ENCODE results near the gene DAB2IP.

Gene DAB2IP

DNA sequence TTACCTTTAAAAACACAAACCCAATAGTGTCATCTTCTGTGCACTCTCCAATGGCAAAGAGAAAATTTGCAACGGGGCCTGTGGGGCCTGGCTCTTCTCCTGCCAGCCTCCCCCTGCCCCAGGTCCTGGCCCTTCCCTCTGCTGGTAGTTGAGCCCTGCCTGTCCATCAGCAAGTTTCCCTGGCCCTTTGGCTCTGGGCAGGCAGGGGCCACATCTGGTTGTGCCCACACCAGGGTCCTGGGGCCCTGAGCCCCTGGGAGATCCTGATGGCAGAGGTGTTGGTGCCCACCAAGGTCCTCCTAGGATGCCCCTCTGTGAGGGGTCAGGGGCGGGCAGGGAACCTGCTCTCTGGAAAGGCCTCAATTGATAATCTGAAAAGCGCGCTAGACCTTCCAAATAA is 157.3 kb downstream of the DAB2IP start:
- DNase-seq: no peak

- DNase-seq: no peak
Measured at GRCh38 chr9:121809356-121810050, 158.1 kb downstream of the DAB2IP start.

- no peak for DNase-seq
Measured at GRCh38 chr9:121810489-121810888, 159.1 kb downstream of the DAB2IP start.

DNA sequence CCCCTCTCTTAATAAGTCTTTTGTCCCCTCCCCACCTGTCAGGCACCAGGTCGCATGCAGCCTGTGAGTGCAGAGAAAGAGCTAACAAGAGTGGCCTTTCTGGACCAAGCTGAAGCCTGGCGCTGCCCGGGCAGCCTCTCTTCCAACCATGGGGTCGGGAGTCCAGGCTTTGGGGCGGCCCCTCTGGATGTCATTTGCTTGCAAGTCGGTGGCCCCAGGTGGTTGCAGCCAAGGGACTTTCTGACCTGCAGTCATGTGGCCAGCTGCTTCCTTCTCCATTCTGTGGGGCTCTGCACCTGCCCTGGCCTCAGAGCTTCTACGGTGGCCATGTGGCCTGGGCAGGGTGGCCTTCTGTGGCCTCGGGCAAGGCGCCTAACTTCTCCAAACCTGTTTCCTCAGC is 159.7 kb downstream of the DAB2IP start:
- DNase-seq: no peak

- DNase-seq: no peak
Measured at GRCh38 chr9:121811751-121812150, 160.3 kb downstream of the DAB2IP start.

DNA sequence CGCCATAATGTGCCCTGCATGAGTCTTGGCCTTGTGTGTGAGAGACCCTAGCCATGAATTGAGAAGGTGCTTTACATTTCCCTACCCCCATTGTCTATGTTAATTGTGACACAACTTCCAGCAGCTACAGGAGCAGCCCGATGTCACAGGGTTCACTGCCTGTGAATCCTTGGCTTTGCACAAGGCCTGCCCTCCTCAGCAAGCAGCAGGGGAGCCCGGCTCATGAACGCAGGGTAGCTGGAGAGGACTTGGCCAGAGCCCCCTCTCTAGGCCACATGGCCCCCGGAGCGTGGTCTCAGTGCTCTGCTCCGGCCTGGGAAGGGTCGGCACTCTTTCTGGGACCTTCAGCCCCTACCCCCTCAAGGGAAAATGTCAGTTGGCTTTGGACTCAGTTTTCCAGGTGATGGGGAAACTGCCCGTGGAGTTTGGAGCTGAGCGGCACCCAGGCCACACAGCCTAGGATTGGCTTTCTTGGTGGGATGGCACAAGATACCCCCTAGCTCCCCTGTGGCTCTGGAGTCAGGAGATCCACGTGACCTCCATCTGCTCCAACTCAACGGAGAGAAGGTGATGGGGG is 160.8 kb downstream of the DAB2IP start:
- no peak for DNase-seq

DNA sequence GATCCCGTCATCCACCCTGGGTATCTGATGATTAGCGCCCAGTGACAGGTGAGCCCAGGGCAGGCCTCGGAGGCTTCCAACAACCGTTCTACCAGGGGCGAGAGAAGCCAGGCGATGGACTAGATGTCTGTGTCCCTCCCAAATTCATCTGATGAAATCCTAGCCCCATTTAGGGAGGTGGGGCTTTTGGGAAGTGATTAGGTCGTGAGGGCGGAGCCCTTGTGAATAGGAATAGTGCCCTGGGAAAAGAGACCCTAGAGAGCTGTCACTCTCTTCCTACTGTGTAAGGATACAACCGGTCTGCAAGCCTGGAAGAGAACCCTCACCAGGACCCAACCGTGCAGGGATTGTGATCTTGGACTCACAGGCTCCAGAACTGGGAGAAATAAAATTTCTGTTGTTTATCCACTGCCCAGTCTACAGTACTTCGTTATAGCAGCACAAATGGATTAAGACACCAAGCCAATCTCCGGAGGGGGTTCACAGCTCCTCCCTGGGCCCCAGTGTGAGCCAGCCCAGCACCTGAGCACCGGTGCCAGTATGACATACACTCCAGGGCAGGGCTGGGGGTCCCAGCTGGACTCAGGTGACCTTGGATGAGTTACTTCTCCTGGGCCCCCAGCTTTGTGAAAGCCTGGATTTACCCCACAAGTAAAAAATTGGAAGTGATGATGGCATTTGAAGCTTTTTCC is 162.2 kb downstream of the DAB2IP start:
- no peak for DNase-seq

DNA sequence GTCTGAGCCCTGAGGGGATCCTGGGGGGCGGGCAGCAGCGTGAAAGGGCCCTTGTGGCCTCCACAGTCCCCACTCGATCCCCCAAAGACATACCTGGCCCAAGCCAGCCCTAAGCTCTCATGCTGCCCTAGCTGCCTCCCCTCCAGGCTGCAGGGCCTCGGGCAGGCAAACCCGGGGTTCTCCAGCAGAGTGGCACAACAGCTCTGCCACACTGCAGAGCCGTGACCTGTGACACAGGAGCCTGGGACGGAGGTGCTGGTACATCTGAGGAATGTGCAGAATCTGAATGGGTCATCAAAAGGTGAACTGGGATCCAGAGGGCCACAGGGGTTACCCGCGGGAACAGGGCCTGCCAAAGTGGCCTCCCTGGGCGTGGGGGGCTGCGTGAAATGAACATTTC is 163.2 kb downstream of the DAB2IP start:
- DNase-seq: no peak

GRCh38 chr9:121815084-121815483 is 163.7 kb downstream of the DAB2IP start:
- no peak for DNase-seq

- DNase-seq: no peak
Measured at GRCh38 chr9:121815546-121816448, 164.4 kb downstream of the DAB2IP start.

DNA sequence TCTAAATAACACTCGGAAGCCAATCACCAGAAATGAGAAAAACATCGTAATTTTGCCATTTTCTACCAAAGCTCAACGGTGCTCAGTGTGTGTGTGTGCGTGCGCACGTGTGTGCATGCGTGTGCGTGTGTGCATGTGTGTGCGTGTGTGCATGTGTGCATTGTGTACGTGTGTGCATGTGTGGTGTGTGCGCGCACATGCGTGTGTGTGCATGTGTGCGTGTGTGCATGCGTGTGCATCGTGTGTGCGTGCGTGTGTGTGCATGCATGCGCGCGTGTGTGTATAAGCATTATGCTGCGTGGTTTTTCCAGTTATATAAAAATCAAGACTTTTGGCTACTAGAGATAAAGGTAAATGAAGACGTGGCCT is 165.0 kb downstream of the DAB2IP start:
- no peak for DNase-seq

GRCh38 chr9:121816845-121817450 is 165.5 kb downstream of the DAB2IP start:
- no peak for DNase-seq

GRCh38 chr9:121817476-121817875 is 166.0 kb downstream of the DAB2IP start:
- DNase-seq: no peak

- no peak for DNase-seq
Measured at GRCh38 chr9:121818016-121818661, 166.7 kb downstream of the DAB2IP start.

DNA sequence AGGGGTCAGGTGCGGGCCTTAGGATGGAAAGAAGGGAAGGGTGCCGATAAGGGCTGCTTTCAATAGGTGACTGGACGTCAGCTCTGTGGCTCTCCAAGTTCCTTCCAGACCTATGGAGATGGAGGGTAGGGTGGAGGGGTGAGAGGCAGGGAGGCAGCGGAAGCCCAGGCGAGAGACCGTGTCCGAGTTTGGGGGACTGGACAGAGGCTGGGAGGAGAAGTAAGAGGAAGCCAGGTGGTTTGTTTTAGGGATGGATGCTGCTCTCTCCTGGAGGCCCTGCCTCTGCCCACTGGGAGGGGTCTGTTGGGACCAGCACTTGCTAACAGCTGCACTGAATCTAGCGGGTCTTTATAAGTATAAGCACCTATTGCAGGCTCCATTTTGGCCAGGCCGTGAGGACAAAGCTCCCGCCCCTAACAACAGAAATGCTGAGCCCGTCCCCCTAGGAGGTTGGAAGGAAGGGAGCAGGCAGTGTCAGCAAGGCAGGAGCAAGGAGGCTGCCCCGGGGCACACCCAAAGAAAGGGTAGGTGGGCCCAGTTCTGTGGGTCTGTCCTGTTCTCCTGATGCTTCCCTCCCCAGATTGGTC is 167.5 kb downstream of the DAB2IP start:
- DNase-seq: no peak

DNA sequence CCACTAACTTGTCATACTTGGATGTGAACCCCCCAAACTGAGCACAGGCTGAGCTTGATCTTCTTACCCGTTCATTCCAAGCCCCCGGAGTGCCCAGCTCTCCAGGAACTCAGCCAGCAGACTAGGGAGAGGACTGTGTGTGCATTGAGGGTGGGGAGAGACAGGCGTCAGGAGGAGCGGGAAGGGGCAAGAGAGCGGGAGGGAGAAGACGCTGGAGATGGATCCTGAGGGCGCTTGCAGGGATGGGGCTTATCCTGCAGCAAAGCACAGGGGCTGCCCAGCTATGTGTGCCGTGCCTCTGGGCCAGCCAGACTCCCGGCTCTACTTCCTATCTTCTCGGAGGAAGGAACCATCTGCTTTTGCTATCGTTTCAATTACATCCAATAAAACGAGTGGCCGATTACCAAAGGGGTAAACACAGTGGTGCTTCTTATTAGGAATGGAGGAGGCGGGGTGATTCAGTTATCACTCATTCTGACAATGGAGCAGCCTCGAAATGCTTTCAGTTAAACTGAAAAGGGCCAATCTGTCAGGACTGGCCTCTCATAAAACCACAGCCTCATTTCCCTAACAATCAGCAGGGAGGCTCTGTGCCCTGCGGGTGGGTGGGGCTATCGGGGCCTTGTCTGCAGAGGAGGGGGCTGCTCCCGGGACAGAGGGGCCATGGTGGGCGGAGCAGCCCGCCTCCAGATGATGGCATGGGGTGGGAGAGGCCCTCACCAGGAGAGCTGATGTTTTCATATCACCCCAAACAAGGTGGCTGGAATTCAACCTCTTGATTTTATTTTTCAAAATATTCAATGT is 168.2 kb downstream of the DAB2IP start:
- DNase-seq: no peak

- DNase-seq: no peak
Measured at GRCh38 chr9:121820286-121821005, 169.0 kb downstream of the DAB2IP start.

- no peak for DNase-seq
Measured at GRCh38 chr9:121821326-121821725, 169.9 kb downstream of the DAB2IP start.

GRCh38 chr9:121822093-121823085 is 171.0 kb downstream of the DAB2IP start:
- DNase-seq: no peak
